IMR-90 (cell line): Measurements from ENCODE around the gene C2CD4B. TPM values are rescaled to one million over a fixed set of nuclear protein-coding genes. Genes with fewer than 3 reads are reported as not detected.

Experiments
- ATAC-seq: fragments of 200-7000 bp; cut with Tn5 transposase; 2 replicates; pipeline ENCODE4 v1.9.1; 2020; ENCODE audit warnings: low read depth, mild to moderate bottlenecking, moderate library complexity
- BruUV-seq: library from RNA; stranded (reverse); fragments of 400-500 nt; replicated peaks from 2 replicates; lab custom pipeline; 2021; lab: Mats Ljungman, UMichigan
- CTCF ChIA-PET: fragments of 300-600 bp; formaldehyde crosslinking; extraction: SDS; loops from one replicate; lab custom pipeline; 2021; ENCODE audit warnings: antibody characterized with exemption; lab: Yijun Ruan, JAX
- POLR2A ChIA-PET: fragments of 300-600 bp; sonication (Branson Sonifier 250); formaldehyde crosslinking; loops from one replicate; lab custom pipeline; 2022; ENCODE audit warnings: antibody characterized with exemption; ENCODE audit not compliant: unreplicated experiment; lab: Charles Lee
- DNase-seq: peaks from one replicate; pipeline ENCODE4 v3.0.0; 2013
- H2AFZ ChIP-seq: replicated peaks from 2 replicates; pipeline ENCODE3; 2013; ENCODE audit warnings: low read length, mild to moderate bottlenecking; ENCODE audit not compliant: poor library complexity
- H2AK5ac ChIP-seq: 2 replicates; pipeline ENCODE4 v1.6.1; 2013; ENCODE audit warnings: low read depth, low read length, inconsistent platforms
- H2AK9ac ChIP-seq: replicated peaks from 2 replicates; pipeline ENCODE3; 2013; ENCODE audit warnings: mild to moderate bottlenecking, low read depth, low read length, moderate library complexity; ENCODE audit not compliant: poor library complexity
- H2BK120ac ChIP-seq: 2 replicates; pipeline ENCODE4 v1.6.1; 2013; ENCODE audit warnings: low read depth, low read length, inconsistent platforms
- H2BK15ac ChIP-seq: 3 replicates; pipeline ENCODE4 v1.6.1; 2013; ENCODE audit warnings: low read depth, low read length, inconsistent platforms
- H2BK20ac ChIP-seq: 2 replicates; pipeline ENCODE4 v1.6.1; 2013; ENCODE audit warnings: low read depth, mild to moderate bottlenecking, inconsistent platforms, low read length, moderate library complexity
- H2BK5ac ChIP-seq: 2 replicates; pipeline ENCODE4 v1.6.1; 2013; ENCODE audit warnings: mild to moderate bottlenecking, low read depth, low read length, inconsistent platforms; ENCODE audit not compliant: poor library complexity, severe bottlenecking
- H3K14ac ChIP-seq: replicated peaks from 2 replicates; pipeline ENCODE4 v1.6.1; 2013; ENCODE audit warnings: low read depth, low read length, inconsistent platforms
- H3K18ac ChIP-seq: 2 replicates; pipeline ENCODE4 v1.6.1; 2013; ENCODE audit warnings: low read depth, low read length, control low read depth
- H3K23ac ChIP-seq: 2 replicates; pipeline ENCODE4 v1.6.1; 2013; ENCODE audit warnings: low read depth, low read length, inconsistent platforms
- H3K27ac ChIP-seq: 2 replicates; pipeline ENCODE4 v1.5.1; 2013; ENCODE audit warnings: mild to moderate bottlenecking, control low read depth, low read length; ENCODE audit not compliant: insufficient read depth
- H3K27me3 ChIP-seq: 2 replicates; pipeline ENCODE4 v1.6.1; 2013; ENCODE audit warnings: low read length; ENCODE audit not compliant: control insufficient read depth, insufficient read depth
- H3K36me3 ChIP-seq: 2 replicates; pipeline ENCODE4 v1.6.1; 2013; ENCODE audit warnings: low read length, mixed read lengths; ENCODE audit not compliant: control insufficient read depth, insufficient read depth
- H3K4ac ChIP-seq: 2 replicates; pipeline ENCODE4 v1.6.1; 2013; ENCODE audit warnings: low read depth, low read length, inconsistent platforms
- H3K4me1 ChIP-seq: 2 replicates; pipeline ENCODE4 v1.6.1; 2013; ENCODE audit warnings: low read length, mixed read lengths; ENCODE audit not compliant: control insufficient read depth, insufficient read depth
- H3K4me2 ChIP-seq: 2 replicates; pipeline ENCODE4 v1.6.1; 2013; ENCODE audit warnings: low read depth, mild to moderate bottlenecking, control low read depth, low read length, moderate library complexity
- H3K4me3 ChIP-seq: 2 replicates; pipeline ENCODE4 v1.5.1; 2013; ENCODE audit warnings: low read depth, mild to moderate bottlenecking, control low read depth, low read length, moderate library complexity; ENCODE audit not compliant: insufficient read depth
- H3K56ac ChIP-seq: 2 replicates; pipeline ENCODE4 v1.6.1; 2013; ENCODE audit warnings: low read length, inconsistent platforms; ENCODE audit not compliant: insufficient read depth; ENCODE audit errors: extremely low read depth
- H3K79me1 ChIP-seq, 2 experiments: 2 replicates each; pipeline ENCODE4 v1.6.1; 2013; ENCODE audit warnings: low read length in 2 of 2, inconsistent platforms in 1 of 2, low read depth in 1 of 2
- H3K9ac ChIP-seq: 2 replicates; pipeline ENCODE4 v1.6.1; 2013; ENCODE audit warnings: low read depth, low read length, control low read depth
- H3K9me1 ChIP-seq: 2 replicates; pipeline ENCODE4 v1.6.1; 2013; ENCODE audit warnings: low read length, inconsistent platforms; ENCODE audit not compliant: insufficient read depth
- H3K9me3 ChIP-seq: 2 replicates; pipeline ENCODE4 v1.6.1; 2013; ENCODE audit warnings: low read length; ENCODE audit not compliant: control insufficient read depth, insufficient read depth
- H4K20me1 ChIP-seq: 2 replicates; pipeline ENCODE4 v1.6.1; 2013; ENCODE audit warnings: low read length, inconsistent platforms; ENCODE audit not compliant: insufficient read depth
- H4K5ac ChIP-seq: 2 replicates; pipeline ENCODE4 v1.6.1; 2013; ENCODE audit warnings: mild to moderate bottlenecking, low read depth, low read length, control low read depth
- H4K8ac ChIP-seq, 2 experiments: 2 replicates each; pipeline ENCODE4 v1.6.1; 2013; ENCODE audit warnings: low read depth in 2 of 2, low read length in 2 of 2, control low read depth in 1 of 2, inconsistent platforms in 1 of 2
- H4K91ac ChIP-seq: 2 replicates; pipeline ENCODE4 v1.6.1; 2013; ENCODE audit warnings: low read depth, low read length, inconsistent platforms; ENCODE audit not compliant: insufficient read depth
- BHLHE40 ChIP-seq: fragments of 150-350 bp; IDR thresholded peaks from 2 replicates; pipeline ENCODE4 v1.6.1; 2016; ENCODE audit warnings: mild to moderate bottlenecking, low read depth, low read length
- CEBPB ChIP-seq: IDR thresholded peaks from 2 replicates; pipeline ENCODE4 v1.6.1; 2012; ENCODE audit warnings: low read depth, low read length, improper control_type of control experiment
- CHD1 ChIP-seq: IDR thresholded peaks from 2 replicates; pipeline ENCODE4 v1.6.1; 2012; ENCODE audit warnings: low read depth, low read length, improper control_type of control experiment
- CTCF ChIP-seq: conservative IDR thresholded peaks from 2 replicates; pipeline ENCODE4 v1.5.1; 2012; ENCODE audit warnings: mild to moderate bottlenecking, low read depth, low read length, improper control_type of control experiment
- FOS ChIP-seq: fragments of 150-350 bp; IDR thresholded peaks from 2 replicates; pipeline ENCODE4 v1.6.1; 2016; ENCODE audit warnings: low read depth, low read length
- MAFK ChIP-seq: IDR thresholded peaks from 2 replicates; pipeline ENCODE4 v1.6.1; 2012; ENCODE audit warnings: low read depth, low read length, improper control_type of control experiment
- MAZ ChIP-seq: IDR thresholded peaks from 2 replicates; pipeline ENCODE4 v1.6.1; 2012; ENCODE audit warnings: low read depth, mild to moderate bottlenecking, low read length, improper control_type of control experiment, moderate library complexity, borderline replicate concordance
- NFE2L2 ChIP-seq: fragments of 150-350 bp; IDR thresholded peaks from 2 replicates; pipeline ENCODE4 v1.6.1; 2016; ENCODE audit warnings: low read depth, mild to moderate bottlenecking, low read length
- POLR2A ChIP-seq: IDR thresholded peaks from 2 replicates; pipeline ENCODE4 v1.6.1; 2012; ENCODE audit warnings: mild to moderate bottlenecking, low read depth, low read length
- RAD21 ChIP-seq: IDR thresholded peaks from 2 replicates; pipeline ENCODE4 v1.6.1; 2012; ENCODE audit warnings: low read length, improper control_type of control experiment
- RCOR1 ChIP-seq: IDR thresholded peaks from 2 replicates; pipeline ENCODE4 v1.6.1; 2012; ENCODE audit warnings: mild to moderate bottlenecking, low read length, improper control_type of control experiment; ENCODE audit not compliant: insufficient replicate concordance
- SMC3 ChIP-seq: fragments of 150-350 bp; IDR thresholded peaks from 2 replicates; pipeline ENCODE4 v1.6.1; 2016; ENCODE audit warnings: low read depth, mild to moderate bottlenecking, antibody characterized with exemption, low read length, moderate library complexity
- USF2 ChIP-seq: fragments of 150-350 bp; IDR thresholded peaks from 2 replicates; pipeline ENCODE4 v1.6.1; 2017; ENCODE audit warnings: mild to moderate bottlenecking, antibody characterized with exemption, low read length, low read depth
- WGBS, 2 experiments: methylation state at CpG; one replicate each; pipeline versions ENCODE4 v1.1.5 to v1.1.7; 2013; ENCODE audit warnings: missing lambda C conversion rate in 2 of 2; ENCODE audit not compliant: insufficient read length in 1 of 2; ENCODE audit errors: extremely low coverage in 2 of 2; 5-methylcytosine and 5-hydroxymethylcytosine counted together
- dilution Hi-C: fragments of 300-500 bp; cut with HindIII; formaldehyde crosslinking; loops from one replicate; pipeline ENCODE4 v1.14.3; 2018; ENCODE audit warnings: low sequenced_read_pairs; ENCODE audit not compliant: unreplicated experiment
- in situ Hi-C: fragments of 300-500 bp; cut with MboI; formaldehyde crosslinking; loops from 3 replicates; pipeline ENCODE4 v1.14.3; 2019; ENCODE audit warnings: low sequenced_read_pairs, inconsistent platforms, mixed read lengths
- intact Hi-C: fragments of 100-400 bp; cut with micrococcal nuclease; formaldehyde crosslinking; loops from 2 replicates; pipeline ENCODE4 v1.10.0; 2022
- polyA plus RNA-seq, 3 experiments: library from polyadenylated mRNA; depleted of rRNA; stranded (reverse); fragments of >200 nt; gene quantifications; 2 replicates each; pipeline ENCODE4 v1.2.3, GENCODE V29; 2012; ENCODE audit warnings: low replicate concordance in 1 of 3
- total RNA-seq: library from RNA; depleted of rRNA; stranded (reverse); fragments of >200 nt; gene quantifications from 2 replicates; pipeline ENCODE4 v1.2.3, GENCODE V29; 2012

The C2CD4B gene
- total and polyA plus RNA-seq, 2 of the 4 experiments (the other 2 are of a cell fraction), result not detected

- H3K36me3 ChIP-seq, result no peaks in the 10 kb centered on the region
- no peak overlapping the region; the same call in 1 of the 2 replicates for H3K4ac ChIP-seq
- H3K14ac ChIP-seq, result no peak overlapping the region
- dilution Hi-C loops (no loop called here), intact Hi-C loops (no loop called here), in situ Hi-C loops (no loop called here)
- no peak overlapping the region for H3K23ac ChIP-seq
- H2BK5ac ChIP-seq, result no peak overlapping the region
- TF ChIP-seq RCOR1 (no peak), FOS (no peak), CTCF (no peak), CEBPB (no peak), BHLHE40 (no peak), RAD21 (no peak), MAFK (no peak), SMC3 (no peak), CHD1 (no peak), MAZ (no peak), NFE2L2 (no peak), POLR2A (no peak), USF2 (no peak)
- H2BK20ac ChIP-seq, result no peak overlapping the region
- H3K4me3 ChIP-seq, result no peak overlapping the region
- no TSS peak for BruUV-seq
- H3K56ac ChIP-seq, result no peak overlapping the region
- H3K9ac ChIP-seq, result no peak overlapping the region
- ChIA-PET CTCF (no interaction called here), POLR2A (no interaction called here)
- no peaks in the 10 kb centered on the region for H3K79me1 ChIP-seq
- no peak overlapping the region for H2AK5ac ChIP-seq
- no peak overlapping the region for H2BK120ac ChIP-seq
- no peak overlapping the region for H3K27ac ChIP-seq
- DNase-seq (no peak), ATAC-seq (no peak)
- no peaks in the 10 kb centered on the region for H3K9me3 ChIP-seq
- H3K18ac ChIP-seq, result no peak overlapping the region
- WGBS, 2 experiments, result 80% methylated on average over 2 of the region's 8 CpGs; no CpG with 5 or more reads in 1 of the 2 experiments
- no peaks in the 10 kb centered on the region for H3K27me3 ChIP-seq
- H4K8ac ChIP-seq, result no peak overlapping the region
- 0 out of 2 replicates have a peak, but pooled peaks cover 3% of the 10 kb centered on the region for H3K9me1 ChIP-seq
- H2AK9ac ChIP-seq, result no peak overlapping the region
- H2BK15ac ChIP-seq, result no peak overlapping the region
- H3K4me1 ChIP-seq, result peaks cover 3% of the 10 kb centered on the region; the same call in 1 of the 2 replicates
- H4K20me1 ChIP-seq, result no peaks in the 10 kb centered on the region
- H2AFZ ChIP-seq, result no peak overlapping the region
- no peak overlapping the region for H4K91ac ChIP-seq
- no peak overlapping the region for H3K4me2 ChIP-seq
- no peak overlapping the region for H4K5ac ChIP-seq
Observed at GRCh38 chr15:62121273-62122015, 43.6 kb downstream of the C2CD4B start.
